GM10266 (cell line): Measurements from ENCODE around the gene GLCE.

ENCODE experiments used
- DNase-seq: peaks from one replicate; pipeline ENCODE4 v3.0.0; 2012; ENCODE audit errors: extremely low spot score
- TF ChIP-seq, protein P1 (sequence below): IDR thresholded peaks from 2 replicates; pipeline ENCODE4 v1.5.1; 2012; ENCODE audit warnings: mild to moderate bottlenecking, low read depth; ENCODE audit not compliant: control insufficient read depth, insufficient read depth; ENCODE audit errors: missing control alignments

The GLCE gene

DNA sequence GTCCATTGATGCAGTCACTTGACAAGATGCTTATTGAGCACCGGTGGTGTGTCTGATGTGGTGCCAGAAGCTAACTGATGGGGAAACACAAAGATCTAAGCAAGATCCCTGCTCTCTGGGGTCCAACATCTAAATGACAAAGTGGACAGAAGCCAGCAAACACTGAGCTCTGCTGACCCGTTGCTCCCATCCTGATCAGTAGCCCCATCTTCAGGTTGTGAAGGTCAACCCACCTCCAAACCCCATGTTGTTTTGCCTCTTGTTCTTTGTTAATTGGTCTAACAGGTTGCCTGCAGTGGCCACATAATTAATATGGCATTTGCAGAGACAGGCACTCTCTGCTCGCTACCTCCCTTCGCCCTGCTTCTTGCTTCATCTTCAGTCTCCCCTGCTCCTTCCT is 21.5 kb upstream of the GLCE start:
- TF ChIP-seq, protein P1, sequence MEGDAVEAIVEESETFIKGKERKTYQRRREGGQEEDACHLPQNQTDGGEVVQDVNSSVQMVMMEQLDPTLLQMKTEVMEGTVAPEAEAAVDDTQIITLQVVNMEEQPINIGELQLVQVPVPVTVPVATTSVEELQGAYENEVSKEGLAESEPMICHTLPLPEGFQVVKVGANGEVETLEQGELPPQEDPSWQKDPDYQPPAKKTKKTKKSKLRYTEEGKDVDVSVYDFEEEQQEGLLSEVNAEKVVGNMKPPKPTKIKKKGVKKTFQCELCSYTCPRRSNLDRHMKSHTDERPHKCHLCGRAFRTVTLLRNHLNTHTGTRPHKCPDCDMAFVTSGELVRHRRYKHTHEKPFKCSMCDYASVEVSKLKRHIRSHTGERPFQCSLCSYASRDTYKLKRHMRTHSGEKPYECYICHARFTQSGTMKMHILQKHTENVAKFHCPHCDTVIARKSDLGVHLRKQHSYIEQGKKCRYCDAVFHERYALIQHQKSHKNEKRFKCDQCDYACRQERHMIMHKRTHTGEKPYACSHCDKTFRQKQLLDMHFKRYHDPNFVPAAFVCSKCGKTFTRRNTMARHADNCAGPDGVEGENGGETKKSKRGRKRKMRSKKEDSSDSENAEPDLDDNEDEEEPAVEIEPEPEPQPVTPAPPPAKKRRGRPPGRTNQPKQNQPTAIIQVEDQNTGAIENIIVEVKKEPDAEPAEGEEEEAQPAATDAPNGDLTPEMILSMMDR = no peak
- no peak for DNase-seq

DNA sequence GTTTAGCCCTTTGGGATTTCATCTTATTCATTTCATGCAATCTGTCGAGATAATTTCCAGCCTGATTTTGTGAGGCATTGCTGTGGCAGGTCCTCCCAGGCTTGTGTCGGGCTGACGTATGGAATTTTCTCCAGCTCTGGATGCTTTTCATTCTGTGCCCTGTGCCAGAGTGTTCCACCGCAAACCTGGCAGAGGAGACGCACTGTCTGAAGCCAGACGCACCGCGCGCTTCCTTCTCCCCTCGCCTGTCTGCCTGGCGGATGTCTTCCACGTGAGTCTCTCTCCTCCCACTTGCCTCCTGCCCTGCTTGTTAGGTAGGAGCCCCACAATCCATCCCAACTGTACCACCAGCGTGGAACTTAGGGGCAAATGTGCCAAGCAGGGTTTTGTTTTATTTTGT is 20.1 kb upstream of the GLCE start:
- TF ChIP-seq, protein P1 = no peak
- DNase-seq = no peak

DNA sequence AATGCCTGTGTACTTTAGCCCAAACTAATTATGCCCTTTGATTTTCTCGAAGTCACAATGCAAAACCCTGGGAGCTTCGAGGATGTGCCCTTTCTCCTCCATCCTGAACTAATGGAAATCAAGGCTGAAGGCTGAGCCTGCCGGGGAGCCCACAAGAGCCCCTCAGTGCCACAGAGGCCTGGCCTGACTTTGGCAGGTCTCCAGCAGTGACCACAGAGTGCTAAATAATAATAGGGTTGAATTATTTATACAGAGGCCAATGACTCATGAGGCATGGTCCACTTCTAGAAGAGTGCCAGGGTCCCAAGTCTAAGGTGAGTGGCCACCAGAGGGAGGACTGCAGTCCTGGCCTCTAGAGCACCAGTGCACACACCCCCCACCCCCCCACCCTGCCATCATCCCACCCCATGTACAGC is 19.1 kb upstream of the GLCE start:
- TF ChIP-seq, protein P1 = no peak
- no peak for DNase-seq

DNA sequence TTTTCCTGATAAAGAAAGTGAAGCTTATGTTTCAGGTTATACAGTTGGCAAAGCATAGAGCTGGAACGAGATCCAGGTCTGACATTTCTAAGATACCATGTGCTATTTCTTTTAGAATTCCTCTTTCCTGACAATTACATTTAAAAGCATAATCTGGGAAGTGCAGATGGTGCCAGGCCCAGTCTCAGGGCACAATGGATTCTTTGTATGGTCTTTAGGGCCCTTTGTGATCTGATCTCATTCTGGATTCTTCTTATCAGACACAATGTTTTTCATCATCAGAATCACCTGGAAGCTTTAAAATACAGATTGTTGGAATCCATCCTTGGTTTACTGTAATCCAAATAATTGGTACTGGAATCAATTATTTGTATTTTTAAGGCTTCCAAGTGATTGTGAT is 18.6 kb upstream of the GLCE start:
- DNase-seq = no peak
- TF ChIP-seq, protein P1 = no peak

DNA sequence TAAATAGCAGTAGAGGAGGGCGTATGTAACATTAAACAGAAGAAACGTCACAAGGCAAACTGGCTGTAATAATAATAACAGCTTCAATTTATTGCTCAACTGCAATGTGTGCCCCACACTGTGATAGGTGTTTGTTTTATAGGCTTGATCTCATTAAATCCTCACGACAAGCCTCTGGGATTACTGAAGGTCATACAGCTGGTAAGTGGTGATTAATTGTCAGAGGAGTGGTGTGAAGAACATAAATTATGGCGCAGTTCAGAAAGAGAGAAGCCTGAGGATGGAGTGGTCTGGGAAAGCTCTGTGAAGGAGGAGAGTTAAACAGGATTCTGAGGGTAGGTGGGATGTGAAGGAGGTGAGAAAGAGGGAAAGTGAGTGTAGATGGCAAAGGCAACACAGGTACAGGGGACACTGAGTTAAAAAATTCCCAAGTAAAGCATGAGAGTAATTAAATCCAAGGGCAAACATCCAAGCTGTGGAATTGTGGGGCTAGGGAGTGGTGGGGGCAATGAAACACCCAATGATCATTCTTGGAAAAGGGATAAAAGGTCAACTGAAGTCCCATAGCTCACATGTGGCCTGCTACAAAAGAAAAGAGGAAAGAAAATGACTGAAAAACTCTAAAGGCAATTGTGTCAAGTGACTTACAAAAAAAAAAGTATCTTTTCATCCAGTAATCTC is 16.5 kb upstream of the GLCE start:
- no peak for DNase-seq
- TF ChIP-seq, protein P1 = no peak

DNA sequence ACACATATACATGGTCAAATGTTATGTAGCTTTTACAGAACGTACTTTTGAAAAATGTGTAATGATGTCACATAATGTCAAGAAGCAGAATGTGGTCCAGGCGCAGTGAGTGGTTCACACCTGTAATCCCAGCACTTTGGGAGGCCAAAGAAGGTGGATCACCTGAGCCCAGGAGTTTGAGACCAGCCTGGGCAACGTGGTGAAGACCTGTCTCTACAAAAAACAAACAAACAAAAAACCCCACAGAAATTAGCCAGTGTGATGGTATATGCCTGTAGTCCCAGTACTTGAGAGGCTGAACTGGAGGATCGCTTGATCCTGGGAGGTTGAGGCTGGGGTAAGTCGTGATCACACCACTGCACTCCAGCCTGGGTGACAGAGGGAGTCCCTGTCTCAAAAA is 15.9 kb upstream of the GLCE start:
- TF ChIP-seq, protein P1 = no peak
- DNase-seq = no peak

DNA sequence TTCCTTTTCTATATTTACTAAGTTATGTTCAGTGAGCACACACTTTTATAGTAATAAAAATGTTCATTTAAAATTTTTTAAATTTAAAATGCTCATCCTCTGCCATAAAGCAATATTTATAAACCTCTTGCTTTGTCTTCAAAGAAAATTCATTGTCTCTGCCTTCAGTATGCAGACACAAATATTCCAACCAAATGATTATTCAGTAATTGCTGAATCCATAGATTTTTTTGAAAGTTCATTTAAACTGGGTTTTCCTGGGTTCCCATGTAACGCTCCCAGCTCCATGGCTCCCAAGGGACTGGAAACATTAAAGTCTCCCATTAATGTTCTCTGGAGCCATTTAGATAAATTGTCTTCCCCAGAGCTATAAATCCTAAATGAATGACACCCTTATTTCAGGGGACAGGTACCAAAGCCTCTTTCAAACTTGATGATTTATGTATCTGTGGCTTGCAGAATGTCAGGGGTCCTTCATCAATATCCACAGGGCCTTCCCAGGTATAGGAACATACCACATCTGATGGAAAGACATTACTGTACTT is 15.2 kb upstream of the GLCE start:
- DNase-seq = no peak
- TF ChIP-seq, protein P1 = no peak
